ENCODE data around the gene MAP4K5. TPM values are rescaled to one million over a fixed set of nuclear protein-coding genes. Genes with fewer than 3 reads are reported as not detected.
"Not testable (repeated sequence)": the region's sequence is repeated elsewhere in the genome, so short reads cannot be mapped to it uniquely, and the experiment has no call there.

The MAP4K5 gene
- total RNA-seq, 1 experiment from 2014 or later: 73.5 TPM

DNA sequence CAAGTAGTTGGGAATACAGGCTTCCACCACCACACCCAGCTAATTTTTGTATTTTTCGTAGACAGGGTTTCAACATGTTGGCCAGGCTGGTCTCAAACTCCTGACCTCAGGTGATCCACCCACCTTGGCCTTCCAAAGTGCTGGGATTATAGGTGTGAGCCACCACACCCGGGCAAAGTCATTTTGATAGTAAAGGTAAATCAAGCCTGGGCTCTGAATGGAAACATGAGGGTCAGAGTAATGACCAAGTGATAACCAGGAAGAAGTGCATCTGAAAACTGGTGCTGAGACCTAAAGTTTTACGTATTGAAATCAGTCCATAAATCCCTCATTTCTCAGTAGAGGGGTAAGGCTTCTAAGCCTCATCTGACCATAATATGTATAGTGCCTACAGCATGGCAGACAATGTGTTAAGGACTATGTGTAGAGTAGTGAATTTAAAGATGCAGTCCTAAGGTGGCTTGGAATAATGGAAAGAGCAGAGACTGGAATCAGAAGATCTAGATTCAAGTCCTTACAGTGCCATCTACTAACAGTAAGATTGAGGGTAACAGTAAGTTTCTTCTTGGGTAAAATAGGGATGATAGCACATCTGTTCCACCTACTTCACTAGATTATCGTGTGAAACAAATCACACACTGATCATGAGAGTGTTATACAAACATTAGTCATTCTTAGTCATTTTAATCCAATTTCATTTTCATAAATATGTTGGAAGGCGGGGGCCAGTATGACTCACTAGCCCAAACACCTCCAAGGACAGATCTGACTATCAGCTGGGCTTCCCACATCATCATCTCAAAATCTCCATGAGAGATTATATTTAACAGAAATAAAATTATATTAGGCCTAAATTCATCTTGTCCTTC, 11.2 kb downstream of the MAP4K5 start:
- Histone ChIP-seq H3K4me2 (ENCODE audit: low read depth, low read length, poor library complexity, severe bottlenecking) (no peak overlapping the region), H3K79me2 (ENCODE audit: low read length) (peaks cover 99% of the 10 kb centered on the region), H3K27me3 (ENCODE audit: low read length) (no peaks in the 10 kb centered on the region), H3K4me1 (ENCODE audit: low read length) (peaks cover 38% of the 10 kb centered on the region), H4K20me1 (ENCODE audit: insufficient read depth, low read depth, low read length) (no peaks in the 10 kb centered on the region), H3K36me3 (ENCODE audit: insufficient read depth, low read length) (peaks cover 16% of the 10 kb centered on the region; the same call in 1 of the 2 replicates), H2AFZ (ENCODE audit: low read length) (no peak overlapping the region), H3K27ac (ENCODE audit: low read length) (no peak overlapping the region), H3K9me2 (replicated peaks; ENCODE audit: insufficient read depth, low read length) (no peaks in the 10 kb centered on the region), H3K9ac (ENCODE audit: low read length) (no peak overlapping the region), H3K9me3 (ENCODE audit: low read length) (no peaks in the 10 kb centered on the region), H3K4me3 (ENCODE audit: low read length) (no peak overlapping the region)
- DNase-seq: no peak

DNA sequence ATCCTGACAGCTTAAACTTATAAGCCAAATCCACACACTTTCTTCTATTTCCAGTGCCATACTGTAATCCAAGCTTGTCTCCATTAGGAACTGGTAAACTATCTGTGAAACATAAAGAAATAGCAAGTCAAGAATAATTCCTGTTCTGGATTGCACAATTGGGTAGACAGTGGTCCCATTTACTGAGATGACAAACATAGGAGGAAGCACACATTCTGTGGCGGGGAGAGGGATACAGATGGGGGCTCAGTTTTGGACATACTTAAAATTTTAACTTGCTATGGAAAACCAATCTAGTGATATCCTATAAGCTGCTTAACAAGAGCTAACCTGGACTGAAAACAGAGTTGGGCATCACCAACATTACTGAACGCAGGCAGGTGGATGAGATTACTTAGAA, 16.3 kb downstream of the MAP4K5 start:
- Histone ChIP-seq H3K4me1 (ENCODE audit: low read length) (0 out of 2 replicates have a peak, but pooled peaks cover 3% of the 10 kb centered on the region), H3K27me3 (ENCODE audit: low read length) (no peaks in the 10 kb centered on the region), H3K4me2 (ENCODE audit: low read depth, low read length, poor library complexity, severe bottlenecking) (no peak overlapping the region), H3K9me2 (replicated peaks; ENCODE audit: insufficient read depth, low read length) (no peaks in the 10 kb centered on the region), H2AFZ (ENCODE audit: low read length) (no peak overlapping the region), H3K4me3 (ENCODE audit: low read length) (no peak overlapping the region), H3K36me3 (ENCODE audit: insufficient read depth, low read length) (peaks cover 49% of the 10 kb centered on the region), H3K9me3 (ENCODE audit: low read length) (peaks cover 2% of the 10 kb centered on the region), H3K9ac (ENCODE audit: low read length) (no peak overlapping the region), H3K27ac (ENCODE audit: low read length) (no peak overlapping the region), H3K79me2 (ENCODE audit: low read length) (peaks cover 99% of the 10 kb centered on the region), H4K20me1 (ENCODE audit: insufficient read depth, low read depth, low read length) (no peaks in the 10 kb centered on the region)
- DNase-seq: no peak

- Histone ChIP-seq H3K4me1 (ENCODE audit: low read length) (no peaks in the 10 kb centered on the region), H3K9me2 (replicated peaks; ENCODE audit: insufficient read depth, low read length) (no peaks in the 10 kb centered on the region), H3K4me2 (ENCODE audit: low read depth, low read length, poor library complexity, severe bottlenecking) (no peak overlapping the region), H3K27me3 (ENCODE audit: low read length) (no peaks in the 10 kb centered on the region), H3K4me3 (ENCODE audit: low read length) (no peak overlapping the region), H3K27ac (ENCODE audit: low read length) (no peak overlapping the region), H3K36me3 (ENCODE audit: insufficient read depth, low read length) (peaks cover 43% of the 10 kb centered on the region), H4K20me1 (ENCODE audit: insufficient read depth, low read depth, low read length) (no peaks in the 10 kb centered on the region), H2AFZ (ENCODE audit: low read length) (no peak overlapping the region), H3K79me2 (ENCODE audit: low read length) (peaks cover 98% of the 10 kb centered on the region), H3K9ac (ENCODE audit: low read length) (no peak overlapping the region), H3K9me3 (ENCODE audit: low read length) (peaks cover 4% of the 10 kb centered on the region)
- DNase-seq: no peak
Observed at GRCh38 chr14:50512463-50512862, 19.9 kb downstream of the MAP4K5 start.

- peaks cover 95% of the 10 kb centered on the region for H3K79me2 ChIP-seq (ENCODE audit: low read length)
- no peaks in the 10 kb centered on the region for H3K9me2 ChIP-seq (replicated peaks; ENCODE audit: insufficient read depth, low read length)
- no peaks in the 10 kb centered on the region for H3K4me1 ChIP-seq (ENCODE audit: low read length)
- H2AFZ ChIP-seq (ENCODE audit: low read length): no peak overlapping the region
- H3K27me3 ChIP-seq (ENCODE audit: low read length): no peaks in the 10 kb centered on the region
- H3K9ac ChIP-seq (ENCODE audit: low read length): no peak overlapping the region
- H3K4me3 ChIP-seq (ENCODE audit: low read length): no peak overlapping the region
- H3K9me3 ChIP-seq (ENCODE audit: low read length): peaks cover 4% of the 10 kb centered on the region
- no peak overlapping the region for H3K27ac ChIP-seq (ENCODE audit: low read length)
- peaks cover 35% of the 10 kb centered on the region for H3K36me3 ChIP-seq (ENCODE audit: insufficient read depth, low read length)
- H4K20me1 ChIP-seq (ENCODE audit: insufficient read depth, low read depth, low read length): no peaks in the 10 kb centered on the region
- DNase-seq: no peak
- no peak overlapping the region for H3K4me2 ChIP-seq (ENCODE audit: low read depth, low read length, poor library complexity, severe bottlenecking)
Observed at GRCh38 chr14:50510157-50510556, 22.2 kb downstream of the MAP4K5 start.

DNA sequence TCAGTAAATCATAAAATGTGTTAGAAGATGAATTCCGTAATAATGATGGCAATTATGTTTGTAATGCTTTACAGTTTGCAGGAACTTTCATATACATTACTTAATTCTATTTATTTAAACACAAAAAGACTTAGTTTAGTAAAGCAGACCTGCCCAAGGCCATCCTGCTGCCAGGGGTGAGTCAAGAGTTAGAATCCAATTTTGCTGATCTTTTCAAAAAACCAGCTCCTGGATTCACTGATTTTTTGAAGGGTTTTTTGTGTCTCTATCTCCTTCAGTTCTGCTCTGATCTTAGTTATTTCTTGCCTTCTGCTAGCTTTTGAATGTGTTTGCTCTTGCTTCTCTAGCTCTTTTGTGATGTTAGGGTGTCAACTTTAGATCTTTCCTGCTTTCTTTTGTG, 25.3 kb downstream of the MAP4K5 start:
- not testable (repeated sequence) for H2AFZ ChIP-seq (ENCODE audit: low read length); H3K4me1 ChIP-seq (ENCODE audit: low read length); H3K4me2 ChIP-seq (ENCODE audit: low read depth, low read length, poor library complexity, severe bottlenecking); DNase-seq; H3K9me2 ChIP-seq (replicated peaks; ENCODE audit: insufficient read depth, low read length); H3K9me3 ChIP-seq (ENCODE audit: low read length); H4K20me1 ChIP-seq (ENCODE audit: insufficient read depth, low read depth, low read length); H3K9ac ChIP-seq (ENCODE audit: low read length); H3K27me3 ChIP-seq (ENCODE audit: low read length); H3K27ac ChIP-seq (ENCODE audit: low read length); H3K4me3 ChIP-seq (ENCODE audit: low read length)
- peaks cover 95% of the 10 kb centered on the region for H3K79me2 ChIP-seq (ENCODE audit: low read length)
- peaks cover 43% of the 10 kb centered on the region for H3K36me3 ChIP-seq (ENCODE audit: insufficient read depth, low read length)

GRCh38 chr14:50501642-50502041, 30.7 kb downstream of the MAP4K5 start:
- peaks cover 97% of the 10 kb centered on the region for H3K79me2 ChIP-seq (ENCODE audit: low read length)
- no peaks in the 10 kb centered on the region for H3K4me1 ChIP-seq (ENCODE audit: low read length)
- no peaks in the 10 kb centered on the region for H3K27me3 ChIP-seq (ENCODE audit: low read length)
- no peaks in the 10 kb centered on the region for H3K9me2 ChIP-seq (replicated peaks; ENCODE audit: insufficient read depth, low read length)
- no peak overlapping the region for H3K4me3 ChIP-seq (ENCODE audit: low read length)
- H3K27ac ChIP-seq (ENCODE audit: low read length): no peak overlapping the region
- H3K9me3 ChIP-seq (ENCODE audit: low read length): no peaks in the 10 kb centered on the region
- no peak overlapping the region for H2AFZ ChIP-seq (ENCODE audit: low read length)
- no peaks in the 10 kb centered on the region for H4K20me1 ChIP-seq (ENCODE audit: insufficient read depth, low read depth, low read length)
- H3K9ac ChIP-seq (ENCODE audit: low read length): no peak overlapping the region
- H3K4me2 ChIP-seq (ENCODE audit: low read depth, low read length, poor library complexity, severe bottlenecking): no peak overlapping the region
- peaks cover 64% of the 10 kb centered on the region for H3K36me3 ChIP-seq (ENCODE audit: insufficient read depth, low read length)
- DNase-seq: no peak

DNA sequence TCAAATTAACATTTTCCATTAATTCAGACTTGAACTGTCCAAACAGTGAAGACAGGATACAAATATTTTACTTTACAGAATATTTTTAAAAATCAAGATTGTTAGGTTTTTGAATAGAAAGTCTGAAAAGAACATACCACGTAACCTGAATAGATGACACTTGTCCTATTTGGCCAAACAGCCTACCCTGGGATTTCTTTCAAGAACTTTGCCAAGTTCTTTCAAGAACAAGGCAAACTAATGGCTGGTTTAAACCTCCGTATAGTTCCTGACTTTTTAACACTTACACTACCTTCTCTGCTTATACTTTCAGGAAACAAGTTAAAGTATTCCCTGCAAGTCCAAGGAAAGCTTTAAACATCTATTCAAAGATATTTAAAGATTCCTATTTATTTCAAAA, 35.0 kb downstream of the MAP4K5 start:
- Histone ChIP-seq H3K4me1 (ENCODE audit: low read length) (no peaks in the 10 kb centered on the region), H3K79me2 (ENCODE audit: low read length) (peaks cover 91% of the 10 kb centered on the region), H3K36me3 (ENCODE audit: insufficient read depth, low read length) (peaks cover 34% of the 10 kb centered on the region), H3K27ac (ENCODE audit: low read length) (no peak overlapping the region), H3K4me2 (ENCODE audit: low read depth, low read length, poor library complexity, severe bottlenecking) (no peak overlapping the region), H3K27me3 (ENCODE audit: low read length) (no peaks in the 10 kb centered on the region), H3K9ac (ENCODE audit: low read length) (no peak overlapping the region), H3K9me2 (replicated peaks; ENCODE audit: insufficient read depth, low read length) (no peaks in the 10 kb centered on the region), H2AFZ (ENCODE audit: low read length) (no peak overlapping the region), H3K4me3 (ENCODE audit: low read length) (no peak overlapping the region), H3K9me3 (ENCODE audit: low read length) (no peaks in the 10 kb centered on the region), H4K20me1 (ENCODE audit: insufficient read depth, low read depth, low read length) (no peaks in the 10 kb centered on the region)
- no peak for DNase-seq

GRCh38 chr14:50489851-50490250, 42.5 kb downstream of the MAP4K5 start:
- Histone ChIP-seq H3K36me3 (ENCODE audit: insufficient read depth, low read length) (peaks cover 45% of the 10 kb centered on the region), H3K4me2 (ENCODE audit: low read depth, low read length, poor library complexity, severe bottlenecking) (no peak overlapping the region), H3K9ac (ENCODE audit: low read length) (no peak overlapping the region), H4K20me1 (ENCODE audit: insufficient read depth, low read depth, low read length) (no peaks in the 10 kb centered on the region), H2AFZ (ENCODE audit: low read length) (no peak overlapping the region), H3K27ac (ENCODE audit: low read length) (no peak overlapping the region), H3K79me2 (ENCODE audit: low read length) (peaks cover 94% of the 10 kb centered on the region), H3K4me3 (ENCODE audit: low read length) (no peak overlapping the region), H3K27me3 (ENCODE audit: low read length) (no peaks in the 10 kb centered on the region), H3K9me3 (ENCODE audit: low read length) (peaks cover 12% of the 10 kb centered on the region; the same call in 1 of the 2 replicates), H3K9me2 (replicated peaks; ENCODE audit: insufficient read depth, low read length) (no peaks in the 10 kb centered on the region), H3K4me1 (ENCODE audit: low read length) (no peaks in the 10 kb centered on the region)
- DNase-seq: no peak

Measured in Karpas-422 (cell line).